Body of pancreas (tissue), 4 donors: ENCODE measurements around the gene PDE3A.

Source experiments
- POLR2A ChIP-seq, 3 donors: fragments of 450-650 bp; IDR thresholded peaks; one replicate each; pipeline ENCODE4 v1.6.1; 2016; ENCODE audit warnings: antibody characterized with exemption in 3 of 3, mild to moderate bottlenecking in 2 of 3
- TF ChIP-seq, protein P1 (sequence below), 7 experiments: fragments of 450-650 bp in 4 of 7; fragments of 200-600 bp in 3 of 7; sonication (generic) in 3 of 7; IDR thresholded peaks; one replicate each; pipeline ENCODE4 v1.5.1; 2016 to 2019; ENCODE audit warnings: antibody characterized with exemption in 7 of 7

DNA sequence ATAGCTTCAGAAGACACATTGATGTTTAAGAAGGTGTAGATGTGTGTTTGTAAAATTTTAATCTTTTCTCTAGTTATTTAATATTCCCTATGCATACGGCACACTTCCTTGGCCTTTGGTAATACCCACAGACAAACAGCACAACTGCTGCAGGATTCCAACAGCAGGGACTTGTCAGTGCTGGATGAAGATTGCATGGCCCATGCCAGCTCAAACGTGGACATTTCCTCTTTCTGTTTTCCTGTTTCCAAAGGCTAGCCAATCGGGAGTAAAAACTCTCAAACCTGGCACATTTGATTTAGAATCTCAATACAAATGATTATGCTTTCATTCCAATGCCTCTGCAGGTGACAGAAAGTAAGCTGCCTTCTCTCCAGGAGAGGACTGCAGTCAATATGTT, 22.5 kb upstream of the PDE3A start:
- TF ChIP-seq, protein P1, sequence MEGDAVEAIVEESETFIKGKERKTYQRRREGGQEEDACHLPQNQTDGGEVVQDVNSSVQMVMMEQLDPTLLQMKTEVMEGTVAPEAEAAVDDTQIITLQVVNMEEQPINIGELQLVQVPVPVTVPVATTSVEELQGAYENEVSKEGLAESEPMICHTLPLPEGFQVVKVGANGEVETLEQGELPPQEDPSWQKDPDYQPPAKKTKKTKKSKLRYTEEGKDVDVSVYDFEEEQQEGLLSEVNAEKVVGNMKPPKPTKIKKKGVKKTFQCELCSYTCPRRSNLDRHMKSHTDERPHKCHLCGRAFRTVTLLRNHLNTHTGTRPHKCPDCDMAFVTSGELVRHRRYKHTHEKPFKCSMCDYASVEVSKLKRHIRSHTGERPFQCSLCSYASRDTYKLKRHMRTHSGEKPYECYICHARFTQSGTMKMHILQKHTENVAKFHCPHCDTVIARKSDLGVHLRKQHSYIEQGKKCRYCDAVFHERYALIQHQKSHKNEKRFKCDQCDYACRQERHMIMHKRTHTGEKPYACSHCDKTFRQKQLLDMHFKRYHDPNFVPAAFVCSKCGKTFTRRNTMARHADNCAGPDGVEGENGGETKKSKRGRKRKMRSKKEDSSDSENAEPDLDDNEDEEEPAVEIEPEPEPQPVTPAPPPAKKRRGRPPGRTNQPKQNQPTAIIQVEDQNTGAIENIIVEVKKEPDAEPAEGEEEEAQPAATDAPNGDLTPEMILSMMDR (IDR thresholded peaks at IDR 0.05) = no peak
- TF ChIP-seq POLR2A (IDR thresholded peaks at IDR 0.05) = no peak
